ENCODE results near the gene PATJ. TPM values are rescaled to one million over a fixed set of nuclear protein-coding genes. Genes with fewer than 3 reads are reported as not detected.
"Not testable (repeated sequence)": the region's sequence is repeated elsewhere in the genome, so short reads cannot be mapped to it uniquely, and the experiment has no call there.

Gene PATJ
- total and polyA plus RNA-seq, 5 donors = 36.3 to 72.3 (median 51.8) TPM

GRCh38 chr1:62198069-62198780 is 455.9 kb downstream of the PATJ start:
- peaks cover 2% of the 10 kb centered on the region for H3K4me1 ChIP-seq (ENCODE audit: control insufficient read depth, insufficient read depth, low read length)
- no peaks in the 10 kb centered on the region for H3K27me3 ChIP-seq (ENCODE audit: control insufficient read depth, insufficient read depth)
- ATAC-seq (no peak), DNase-seq (no peak)
- WGBS = 29% methylated on average over 14 of the region's 14 CpGs
- H3K4me3 ChIP-seq (ENCODE audit: low read length) = no peak overlapping the region
- H3K9me3 ChIP-seq (ENCODE audit: control insufficient read depth, low read length) = no peaks in the 10 kb centered on the region
- H3K27ac ChIP-seq (ENCODE audit: low read length) = no peak overlapping the region
- intact Hi-C loops (cut with DNase I) = no loop called here

- Histone ChIP-seq H3K27me3 (ENCODE audit: control insufficient read depth, insufficient read depth) (no peaks in the 10 kb centered on the region), H3K9me3 (ENCODE audit: control insufficient read depth, low read length) (no peaks in the 10 kb centered on the region), H3K4me3 (ENCODE audit: low read length) (no peak overlapping the region), H3K4me1 (ENCODE audit: control insufficient read depth, insufficient read depth, low read length) (peaks cover 2% of the 10 kb centered on the region), H3K27ac (ENCODE audit: low read length) (no peak overlapping the region)
- intact Hi-C loops (cut with DNase I) = no loop called here
- DNase-seq (no peak), ATAC-seq (peak; percentile 29 to 47)
- 8% methylated on average over 3 of the region's 3 CpGs for WGBS
Measured at GRCh38 chr1:62198781-62199125, 456.5 kb downstream of the PATJ start.

GRCh38 chr1:62207187-62207586 is 464.9 kb downstream of the PATJ start:
- Histone ChIP-seq H3K27me3 (ENCODE audit: control insufficient read depth, insufficient read depth) (no peaks in the 10 kb centered on the region), H3K4me3 (ENCODE audit: low read length) (no peak overlapping the region), H3K27ac (ENCODE audit: low read length) (no peak overlapping the region), H3K9me3 (ENCODE audit: control insufficient read depth, low read length) (no peaks in the 10 kb centered on the region), H3K4me1 (ENCODE audit: control insufficient read depth, insufficient read depth, low read length) (no peaks in the 10 kb centered on the region)
- ATAC-seq (no peak), DNase-seq (no peak)
- WGBS = 94% methylated on average over 2 of the region's 2 CpGs
- intact Hi-C loops (cut with DNase I) = no loop called here

GRCh38 chr1:62208087-62208486 is 465.8 kb downstream of the PATJ start:
- H3K4me1 ChIP-seq (ENCODE audit: control insufficient read depth, insufficient read depth, low read length) = no peaks in the 10 kb centered on the region
- H3K9me3 ChIP-seq (ENCODE audit: control insufficient read depth, low read length) = no peaks in the 10 kb centered on the region
- ATAC-seq (no peak), DNase-seq (no peak)
- intact Hi-C loops (cut with DNase I) = no loop called here
- H3K27me3 ChIP-seq (ENCODE audit: control insufficient read depth, insufficient read depth) = no peaks in the 10 kb centered on the region
- 94% methylated on average over 5 of the region's 5 CpGs for WGBS
- no peak overlapping the region for H3K27ac ChIP-seq (ENCODE audit: low read length)
- H3K4me3 ChIP-seq (ENCODE audit: low read length) = no peak overlapping the region

- Histone ChIP-seq H3K27ac (ENCODE audit: low read length) (no peak overlapping the region), H3K4me1 (ENCODE audit: control insufficient read depth, insufficient read depth, low read length) (no peaks in the 10 kb centered on the region), H3K4me3 (ENCODE audit: low read length) (no peak overlapping the region), H3K9me3 (ENCODE audit: control insufficient read depth, low read length) (no peaks in the 10 kb centered on the region), H3K27me3 (ENCODE audit: control insufficient read depth, insufficient read depth) (no peaks in the 10 kb centered on the region)
- no peak for ATAC-seq
- intact Hi-C loops (cut with DNase I) = no loop called here
- no peak for DNase-seq
- 0% methylated on average over 1 of the region's 1 CpG for WGBS
Measured at GRCh38 chr1:62208970-62209369, 466.7 kb downstream of the PATJ start.

GRCh38 chr1:62209931-62210595 is 467.8 kb downstream of the PATJ start:
- intact Hi-C loops (cut with DNase I) = no loop called here
- Histone ChIP-seq H3K9me3 (ENCODE audit: control insufficient read depth, low read length) (no peaks in the 10 kb centered on the region), H3K4me3 (ENCODE audit: low read length) (no peak overlapping the region), H3K27me3 (ENCODE audit: control insufficient read depth, insufficient read depth) (no peaks in the 10 kb centered on the region), H3K27ac (ENCODE audit: low read length) (no peak overlapping the region), H3K4me1 (ENCODE audit: control insufficient read depth, insufficient read depth, low read length) (no peaks in the 10 kb centered on the region)
- ATAC-seq = no peak
- WGBS = 78% methylated on average over 1 of the region's 1 CpG
- no peak for DNase-seq

GRCh38 chr1:62210960-62211359 is 468.7 kb downstream of the PATJ start:
- no peaks in the 10 kb centered on the region for H3K9me3 ChIP-seq (ENCODE audit: control insufficient read depth, low read length)
- intact Hi-C loops (cut with DNase I) = no loop called here
- ATAC-seq = no peak

GRCh38 chr1:62212411-62212810 is 470.1 kb downstream of the PATJ start:
- H3K4me3 ChIP-seq (ENCODE audit: low read length) = no peak overlapping the region
- WGBS = 94% methylated on average over 6 of the region's 6 CpGs

More at GRCh38 chr1:62210960-62211359, 468.7 kb downstream of the PATJ start:
- no peak overlapping the region for H3K27ac ChIP-seq (ENCODE audit: low read length)
- H3K4me3 ChIP-seq (ENCODE audit: low read length) = no peak overlapping the region
- WGBS = 95% methylated on average over 1 of the region's 1 CpG
- no peaks in the 10 kb centered on the region for H3K4me1 ChIP-seq (ENCODE audit: control insufficient read depth, insufficient read depth, low read length)
- DNase-seq = no peak
- H3K27me3 ChIP-seq (ENCODE audit: control insufficient read depth, insufficient read depth) = no peaks in the 10 kb centered on the region

GRCh38 chr1:62213075-62213914 is 471.0 kb downstream of the PATJ start:
- Histone ChIP-seq H3K27me3 (ENCODE audit: control insufficient read depth, insufficient read depth) (no peaks in the 10 kb centered on the region), H3K4me1 (ENCODE audit: control insufficient read depth, insufficient read depth, low read length) (no peaks in the 10 kb centered on the region), H3K27ac (ENCODE audit: low read length) (no peak overlapping the region), H3K9me3 (ENCODE audit: control insufficient read depth, low read length) (no peaks in the 10 kb centered on the region), H3K4me3 (ENCODE audit: low read length) (no peak overlapping the region)
- intact Hi-C loops (cut with DNase I) = no loop called here
- WGBS = 79% methylated on average over 6 of the region's 6 CpGs
- ATAC-seq (no peak), DNase-seq (no peak)

More at GRCh38 chr1:62212411-62212810, 470.1 kb downstream of the PATJ start:
- intact Hi-C loops (cut with DNase I) = no loop called here
- Histone ChIP-seq H3K9me3 (ENCODE audit: control insufficient read depth, low read length) (no peaks in the 10 kb centered on the region), H3K27me3 (ENCODE audit: control insufficient read depth, insufficient read depth) (no peaks in the 10 kb centered on the region), H3K4me1 (ENCODE audit: control insufficient read depth, insufficient read depth, low read length) (no peaks in the 10 kb centered on the region), H3K27ac (ENCODE audit: low read length) (no peak overlapping the region)
- no peak for DNase-seq
- no peak for ATAC-seq

GRCh38 chr1:62218604-62219003 is 476.3 kb downstream of the PATJ start:
- ATAC-seq (no peak), DNase-seq (no peak)
- no peak overlapping the region for H3K4me3 ChIP-seq (ENCODE audit: low read length)
- 72% methylated on average over 2 of the region's 2 CpGs for WGBS
- no peaks in the 10 kb centered on the region for H3K27me3 ChIP-seq (ENCODE audit: control insufficient read depth, insufficient read depth)
- no peak overlapping the region for H3K27ac ChIP-seq (ENCODE audit: low read length)
- intact Hi-C loops (cut with DNase I) = no loop called here
- H3K9me3 ChIP-seq (ENCODE audit: control insufficient read depth, low read length) = no peaks in the 10 kb centered on the region
- no peaks in the 10 kb centered on the region for H3K4me1 ChIP-seq (ENCODE audit: control insufficient read depth, insufficient read depth, low read length)

GRCh38 chr1:62220456-62220855 is 478.2 kb downstream of the PATJ start:
- H3K4me3 ChIP-seq (ENCODE audit: low read length); H3K27ac ChIP-seq (ENCODE audit: low read length); DNase-seq; H3K27me3 ChIP-seq (ENCODE audit: control insufficient read depth, insufficient read depth); intact Hi-C loops (cut with DNase I); ATAC-seq; H3K9me3 ChIP-seq (ENCODE audit: control insufficient read depth, low read length); H3K4me1 ChIP-seq (ENCODE audit: control insufficient read depth, insufficient read depth, low read length): not testable (repeated sequence)
- WGBS = 93% methylated on average over 9 of the region's 9 CpGs

Measured in right cardiac atrium (tissue), 5 donors.